ENCODE results near the gene LRRFIP1.

Gene LRRFIP1

GRCh38 chr2:237790353-237790752 lies 163.0 kb downstream of the LRRFIP1 start:
- TF ChIP-seq FOXM1 (IDR thresholded peaks at IDR 0.05; ENCODE audit: borderline replicate concordance, low read depth) (no peak), NFIC (IDR thresholded peaks at IDR 0.05) (no peak), RAD21 (IDR thresholded peaks at IDR 0.05; ENCODE audit: low read depth) (no peak), TAF1 (IDR thresholded peaks at IDR 0.05; ENCODE audit: low read depth) (no peak), YY1 (IDR thresholded peaks at IDR 0.05; ENCODE audit: low read depth) (no peak), ZBTB7A (IDR thresholded peaks at IDR 0.05; ENCODE audit: low read depth) (no peak), USF1 (IDR thresholded peaks at IDR 0.05) (no peak), EGR1 (IDR thresholded peaks at IDR 0.05) (no peak), TEAD4 (IDR thresholded peaks at IDR 0.05) (no peak), EP300 (IDR thresholded peaks at IDR 0.05; ENCODE audit: borderline replicate concordance) (no peak)

GRCh38 chr2:237791977-237792727 lies 164.8 kb downstream of the LRRFIP1 start:
- TF ChIP-seq RAD21 (IDR thresholded peaks at IDR 0.05; ENCODE audit: low read depth), result 0 out of 2 replicates have a peak, but pooled peaks have one; percentile 10
- TF ChIP-seq YY1 (IDR thresholded peaks at IDR 0.05; ENCODE audit: low read depth), result no peak

GRCh38 chr2:237797253-237797652 lies 169.9 kb downstream of the LRRFIP1 start:
- TF ChIP-seq MAX (IDR thresholded peaks at IDR 0.05), result no peak

- TF ChIP-seq RAD21 (IDR thresholded peaks at IDR 0.05; ENCODE audit: low read depth), result no peak
- TF ChIP-seq YY1 (IDR thresholded peaks at IDR 0.05; ENCODE audit: low read depth), result no peak
- no peak for TF ChIP-seq USF1 (IDR thresholded peaks at IDR 0.05)
- no peak for TF ChIP-seq TEAD4 (IDR thresholded peaks at IDR 0.05)
- TF ChIP-seq FOXM1 (IDR thresholded peaks at IDR 0.05; ENCODE audit: borderline replicate concordance, low read depth), result no peak
- no peak for TF ChIP-seq MAX (IDR thresholded peaks at IDR 0.05)
- TF ChIP-seq NFIC (IDR thresholded peaks at IDR 0.05), result no peak
- TF ChIP-seq ZBTB7A (IDR thresholded peaks at IDR 0.05; ENCODE audit: low read depth), result no peak
- no peak for TF ChIP-seq REST (IDR thresholded peaks at IDR 0.05; ENCODE audit: low read depth)
- no peak for TF ChIP-seq EGR1 (IDR thresholded peaks at IDR 0.05)
- TF ChIP-seq EP300 (IDR thresholded peaks at IDR 0.05; ENCODE audit: borderline replicate concordance), result no peak
- TF ChIP-seq CEBPB (IDR thresholded peaks at IDR 0.05), result no peak
- TF ChIP-seq TAF1 (IDR thresholded peaks at IDR 0.05; ENCODE audit: low read depth), result no peak
- no peak for TF ChIP-seq TCF12 (IDR thresholded peaks at IDR 0.05; ENCODE audit: low read depth)
- TF ChIP-seq CREB1 (IDR thresholded peaks at IDR 0.05; ENCODE audit: low read depth), result no peak
Measured at GRCh38 chr2:237798236-237799059, 171.1 kb downstream of the LRRFIP1 start, which contains the start of gene RBM44. TSS of gene RBM44 (plus strand) at chr2:237798779. CDS start at chr2:237813610, 14,831 bp downstream.

- no peak for TF ChIP-seq CREB1 (IDR thresholded peaks at IDR 0.05; ENCODE audit: low read depth)
- TF ChIP-seq TEAD4 (IDR thresholded peaks at IDR 0.05), result no peak
- no peak for TF ChIP-seq REST (IDR thresholded peaks at IDR 0.05; ENCODE audit: low read depth)
- TF ChIP-seq TCF12 (IDR thresholded peaks at IDR 0.05; ENCODE audit: low read depth), result no peak
- no peak for TF ChIP-seq EGR1 (IDR thresholded peaks at IDR 0.05)
- no peak for TF ChIP-seq MAX (IDR thresholded peaks at IDR 0.05)
- no peak for TF ChIP-seq CEBPB (IDR thresholded peaks at IDR 0.05)
- TF ChIP-seq USF1 (IDR thresholded peaks at IDR 0.05), result no peak
- TF ChIP-seq RAD21 (IDR thresholded peaks at IDR 0.05; ENCODE audit: low read depth), result no peak
- no peak for TF ChIP-seq FOXM1 (IDR thresholded peaks at IDR 0.05; ENCODE audit: borderline replicate concordance, low read depth)
- no peak for TF ChIP-seq NFIC (IDR thresholded peaks at IDR 0.05)
- no peak for TF ChIP-seq YY1 (IDR thresholded peaks at IDR 0.05; ENCODE audit: low read depth)
- TF ChIP-seq EP300 (IDR thresholded peaks at IDR 0.05; ENCODE audit: borderline replicate concordance), result no peak
- no peak for TF ChIP-seq TAF1 (IDR thresholded peaks at IDR 0.05; ENCODE audit: low read depth)
Measured at GRCh38 chr2:237799060-237799428, 171.7 kb downstream of the LRRFIP1 start.
